ENCODE measurements around the gene REC114. TPM values are rescaled to one million over a fixed set of nuclear protein-coding genes. Genes with fewer than 3 reads are reported as not detected.
"Not testable (repeated sequence)": the region's sequence is repeated elsewhere in the genome, so short reads cannot be mapped to it uniquely, and the experiment has no call there.

REC114 gene
- polyA plus RNA-seq, 2 donors: not detected

DNA sequence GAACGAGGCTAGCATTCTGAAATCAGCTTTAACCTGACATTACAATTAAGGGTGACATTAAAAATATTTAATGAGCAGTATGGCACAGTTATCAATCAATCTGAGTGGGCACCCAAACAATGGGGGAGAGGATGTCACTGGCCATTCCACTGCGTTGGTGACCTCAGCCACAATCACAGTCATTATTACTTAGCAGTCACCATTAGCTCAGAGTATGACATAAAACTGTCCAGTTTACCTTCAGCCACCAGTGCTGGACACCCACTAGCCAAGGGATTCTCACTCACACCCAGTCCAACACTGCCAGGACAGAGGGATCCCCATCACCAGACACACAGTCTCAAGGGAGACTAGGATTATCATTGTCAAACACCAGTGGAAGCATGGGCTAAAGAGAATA, 17.5 kb upstream of the REC114 start:
- WGBS, 2 donors: 60 to 65% methylated on average over 2 of the region's 2 CpGs
- H3K27ac ChIP-seq (ENCODE audit: low read depth in 2 of 2, low read length in 1 of 2): no peak overlapping the region
- no peaks in the 10 kb centered on the region for H3K36me3 ChIP-seq (ENCODE audit: control insufficient read depth in 2 of 2, insufficient read depth in 2 of 2, low read length in 1 of 2)
- H3K9me3 ChIP-seq (ENCODE audit: control insufficient read depth in 2 of 2, insufficient read depth in 1 of 2, low read depth in 1 of 2, low read length in 1 of 2): no peaks in the 10 kb centered on the region
- H3K27me3 ChIP-seq (ENCODE audit: control insufficient read depth in 1 of 2, insufficient read depth in 2 of 2, low read length in 2 of 2): no peaks in the 10 kb centered on the region
- H3K4me3 ChIP-seq (ENCODE audit: low read depth in 1 of 2, low read length in 2 of 2): no peak overlapping the region
- H3K4me1 ChIP-seq (ENCODE audit: control insufficient read depth in 2 of 2, insufficient read depth in 2 of 2, low read length in 1 of 2): no peaks in the 10 kb centered on the region

- no peaks in the 10 kb centered on the region for H3K9me3 ChIP-seq (ENCODE audit: control insufficient read depth in 2 of 2, insufficient read depth in 1 of 2, low read depth in 1 of 2, low read length in 1 of 2)
- H3K27me3 ChIP-seq (ENCODE audit: control insufficient read depth in 1 of 2, insufficient read depth in 2 of 2, low read length in 2 of 2): no peaks in the 10 kb centered on the region
- no peak overlapping the region for H3K27ac ChIP-seq (ENCODE audit: low read depth in 2 of 2, low read length in 1 of 2)
- 49 to 54% methylated on average over 5 of the region's 5 CpGs for WGBS, 2 donors
- no peak overlapping the region for H3K4me3 ChIP-seq (ENCODE audit: low read depth in 1 of 2, low read length in 2 of 2)
- H3K36me3 ChIP-seq (ENCODE audit: control insufficient read depth in 2 of 2, insufficient read depth in 2 of 2, low read length in 1 of 2): no peaks in the 10 kb centered on the region
- no peaks in the 10 kb centered on the region for H3K4me1 ChIP-seq (ENCODE audit: control insufficient read depth in 2 of 2, insufficient read depth in 2 of 2, low read length in 1 of 2)
Measured at GRCh38 chr15:73426323-73426994, 16.5 kb upstream of the REC114 start.

GRCh38 chr15:73431329-73431728, 11.6 kb upstream of the REC114 start:
- not testable (repeated sequence) for H3K4me1 ChIP-seq (ENCODE audit: control insufficient read depth in 2 of 2, insufficient read depth in 2 of 2, low read length in 1 of 2); H3K9me3 ChIP-seq (ENCODE audit: control insufficient read depth in 2 of 2, insufficient read depth in 1 of 2, low read depth in 1 of 2, low read length in 1 of 2); H3K4me3 ChIP-seq (ENCODE audit: low read depth in 1 of 2, low read length in 2 of 2); H3K27me3 ChIP-seq (ENCODE audit: control insufficient read depth in 1 of 2, insufficient read depth in 2 of 2, low read length in 2 of 2); H3K36me3 ChIP-seq (ENCODE audit: control insufficient read depth in 2 of 2, insufficient read depth in 2 of 2, low read length in 1 of 2); H3K27ac ChIP-seq (ENCODE audit: low read depth in 2 of 2, low read length in 1 of 2)
- WGBS, 2 donors: 90 to 94% methylated on average over 7 of the region's 7 CpGs

GRCh38 chr15:73433873-73434272, 9.1 kb upstream of the REC114 start:
- no peak overlapping the region for H3K27ac ChIP-seq (ENCODE audit: low read depth in 2 of 2, low read length in 1 of 2)
- WGBS, 2 donors: 72 to 82% methylated on average over 4 of the region's 4 CpGs
- H3K9me3 ChIP-seq (ENCODE audit: control insufficient read depth in 2 of 2, insufficient read depth in 1 of 2, low read depth in 1 of 2, low read length in 1 of 2): no peaks in the 10 kb centered on the region
- no peaks in the 10 kb centered on the region for H3K4me1 ChIP-seq (ENCODE audit: control insufficient read depth in 2 of 2, insufficient read depth in 2 of 2, low read length in 1 of 2)
- no peak overlapping the region for H3K4me3 ChIP-seq (ENCODE audit: low read depth in 1 of 2, low read length in 2 of 2)
- no peaks in the 10 kb centered on the region for H3K36me3 ChIP-seq (ENCODE audit: control insufficient read depth in 2 of 2, insufficient read depth in 2 of 2, low read length in 1 of 2)
- H3K27me3 ChIP-seq (ENCODE audit: control insufficient read depth in 1 of 2, insufficient read depth in 2 of 2, low read length in 2 of 2): peaks cover 2% of the 10 kb centered on the region in 2 donors

GRCh38 chr15:73436613-73437012, 6.4 kb upstream of the REC114 start:
- WGBS, 2 donors: 75 to 81% methylated on average over 2 of the region's 2 CpGs
- Histone ChIP-seq H3K9me3 (ENCODE audit: control insufficient read depth in 2 of 2, insufficient read depth in 1 of 2, low read depth in 1 of 2, low read length in 1 of 2) (no peaks in the 10 kb centered on the region), H3K36me3 (ENCODE audit: control insufficient read depth in 2 of 2, insufficient read depth in 2 of 2, low read length in 1 of 2) (no peaks in the 10 kb centered on the region), H3K4me3 (ENCODE audit: low read depth in 1 of 2, low read length in 2 of 2) (no peak overlapping the region), H3K4me1 (ENCODE audit: control insufficient read depth in 2 of 2, insufficient read depth in 2 of 2, low read length in 1 of 2) (no peaks in the 10 kb centered on the region), H3K27me3 (ENCODE audit: control insufficient read depth in 1 of 2, insufficient read depth in 2 of 2, low read length in 2 of 2) (peaks cover 2% of the 10 kb centered on the region in 2 donors), H3K27ac (ENCODE audit: low read depth in 2 of 2, low read length in 1 of 2) (no peak overlapping the region)

DNA sequence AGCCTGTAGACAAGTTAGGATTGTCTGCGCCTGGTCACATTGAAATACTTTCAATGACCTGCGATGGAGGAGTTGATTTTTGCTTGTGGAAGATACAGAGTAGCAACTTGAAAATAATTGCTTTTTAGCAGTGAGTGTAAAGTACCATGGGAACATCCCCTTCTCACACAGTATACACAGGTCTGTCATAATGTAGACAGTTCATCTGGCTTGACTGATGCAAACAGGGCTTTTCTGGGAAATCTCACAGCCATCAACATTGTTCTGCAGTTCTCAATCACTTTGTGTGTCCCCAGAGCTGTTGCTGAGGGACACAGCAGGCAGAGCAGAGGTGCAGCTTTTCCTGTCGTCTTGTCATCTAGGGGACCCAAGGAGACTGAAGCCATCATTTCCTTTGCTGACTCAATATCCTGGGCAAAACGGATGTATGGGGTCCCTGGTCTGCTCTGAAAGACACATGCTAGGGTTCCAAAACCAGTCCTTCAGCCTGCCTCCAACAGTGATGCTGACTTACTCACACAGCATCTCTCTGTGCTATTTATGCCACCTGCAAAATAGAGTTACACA, 5.3 kb upstream of the REC114 start:
- Histone ChIP-seq H3K27ac (ENCODE audit: low read depth in 2 of 2, low read length in 1 of 2) (no peak overlapping the region), H3K9me3 (ENCODE audit: control insufficient read depth in 2 of 2, insufficient read depth in 1 of 2, low read depth in 1 of 2, low read length in 1 of 2) (no peaks in the 10 kb centered on the region), H3K4me1 (ENCODE audit: control insufficient read depth in 2 of 2, insufficient read depth in 2 of 2, low read length in 1 of 2) (no peaks in the 10 kb centered on the region), H3K4me3 (ENCODE audit: low read depth in 1 of 2, low read length in 2 of 2) (no peak overlapping the region), H3K27me3 (ENCODE audit: control insufficient read depth in 1 of 2, insufficient read depth in 2 of 2, low read length in 2 of 2) (peaks cover 2% of the 10 kb centered on the region in 2 donors), H3K36me3 (ENCODE audit: control insufficient read depth in 2 of 2, insufficient read depth in 2 of 2, low read length in 1 of 2) (no peaks in the 10 kb centered on the region)
- 55 to 59% methylated on average over 4 of the region's 4 CpGs for WGBS, 2 donors

DNA sequence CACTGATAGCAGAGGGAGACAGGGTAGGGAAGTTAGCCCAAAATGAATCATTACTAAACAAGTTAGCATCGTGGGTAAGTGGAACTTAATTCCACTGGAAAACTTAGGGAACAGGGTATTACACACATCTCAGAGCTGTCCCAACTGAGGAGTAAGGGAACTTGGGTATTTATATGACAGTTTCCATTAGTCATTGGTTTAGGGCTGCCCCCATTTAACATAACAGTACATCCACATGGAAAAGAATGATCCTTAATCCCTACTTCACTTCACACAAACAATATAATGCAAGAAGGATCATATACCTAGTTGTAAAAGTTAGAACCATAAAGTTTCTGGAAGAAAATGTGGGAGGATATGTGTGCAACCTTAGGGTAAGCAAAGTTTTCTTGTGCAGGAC, 4.3 kb upstream of the REC114 start:
- 20 to 39% methylated on average over 1 of the region's 1 CpG for WGBS, 2 donors
- no peak overlapping the region for H3K27ac ChIP-seq (ENCODE audit: low read depth in 2 of 2, low read length in 1 of 2)
- no peaks in the 10 kb centered on the region for H3K36me3 ChIP-seq (ENCODE audit: control insufficient read depth in 2 of 2, insufficient read depth in 2 of 2, low read length in 1 of 2)
- peaks cover 2% of the 10 kb centered on the region in 2 donors for H3K27me3 ChIP-seq (ENCODE audit: control insufficient read depth in 1 of 2, insufficient read depth in 2 of 2, low read length in 2 of 2)
- no peaks in the 10 kb centered on the region for H3K4me1 ChIP-seq (ENCODE audit: control insufficient read depth in 2 of 2, insufficient read depth in 2 of 2, low read length in 1 of 2)
- H3K9me3 ChIP-seq (ENCODE audit: control insufficient read depth in 2 of 2, insufficient read depth in 1 of 2, low read depth in 1 of 2, low read length in 1 of 2): no peaks in the 10 kb centered on the region
- H3K4me3 ChIP-seq (ENCODE audit: low read depth in 1 of 2, low read length in 2 of 2): no peak overlapping the region

DNA sequence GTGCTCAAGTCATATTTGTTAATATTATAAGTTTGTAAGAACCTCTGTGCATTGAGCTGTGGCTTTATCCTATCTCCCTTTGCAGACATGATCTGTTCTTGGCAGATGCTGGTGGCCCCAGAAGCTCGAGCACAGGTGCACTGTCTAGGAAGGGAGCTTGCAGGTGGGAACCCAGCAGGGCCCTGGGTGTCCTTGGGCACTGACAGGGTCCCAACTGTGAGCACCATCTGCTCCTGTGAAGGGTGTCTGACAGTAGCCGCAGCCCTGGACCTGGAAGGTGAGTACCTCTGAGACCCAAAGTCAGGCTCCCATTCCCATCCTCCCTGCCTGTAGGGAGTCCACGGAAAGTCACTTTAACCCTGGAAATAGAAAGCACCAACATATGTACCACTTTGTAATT, 2.4 kb upstream of the REC114 start:
- Histone ChIP-seq H3K27me3 (ENCODE audit: control insufficient read depth in 1 of 2, insufficient read depth in 2 of 2, low read length in 2 of 2) (peaks cover 0 to 2% of the 10 kb centered on the region in 2 donors), H3K36me3 (ENCODE audit: control insufficient read depth in 2 of 2, insufficient read depth in 2 of 2, low read length in 1 of 2) (no peaks in the 10 kb centered on the region), H3K4me3 (ENCODE audit: low read depth in 1 of 2, low read length in 2 of 2) (no peak overlapping the region), H3K27ac (ENCODE audit: low read depth in 2 of 2, low read length in 1 of 2) (no peak overlapping the region), H3K9me3 (ENCODE audit: control insufficient read depth in 2 of 2, insufficient read depth in 1 of 2, low read depth in 1 of 2, low read length in 1 of 2) (no peaks in the 10 kb centered on the region), H3K4me1 (ENCODE audit: control insufficient read depth in 2 of 2, insufficient read depth in 2 of 2, low read length in 1 of 2) (no peaks in the 10 kb centered on the region)
- 82 to 88% methylated on average over 3 of the region's 3 CpGs for WGBS, 2 donors

DNA sequence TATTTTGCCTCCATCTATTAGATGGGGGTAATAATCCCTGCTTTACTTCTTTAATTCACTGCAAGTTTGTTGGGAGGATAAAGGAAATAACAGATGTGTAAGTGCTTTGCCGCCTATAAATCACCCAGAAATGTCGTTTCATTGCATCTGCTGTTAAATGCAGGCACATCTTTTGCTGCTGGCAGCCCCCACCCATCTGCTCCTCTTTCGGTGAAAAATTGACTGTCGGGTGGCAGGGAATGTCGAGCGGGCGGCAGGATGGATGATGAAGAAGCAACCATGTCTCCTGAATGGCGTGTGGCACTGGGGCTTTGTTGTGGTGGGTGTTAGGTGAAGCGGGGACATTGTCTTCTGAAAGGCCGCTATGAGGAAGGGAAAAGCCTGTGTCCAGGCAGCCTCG, 543 bp upstream of the REC114 start:
- 88% methylated on average over 11 of the region's 11 CpGs for WGBS, 2 donors
- no peaks in the 10 kb centered on the region for H3K36me3 ChIP-seq (ENCODE audit: control insufficient read depth in 2 of 2, insufficient read depth in 2 of 2, low read length in 1 of 2)
- no peak overlapping the region for H3K27ac ChIP-seq (ENCODE audit: low read depth in 2 of 2, low read length in 1 of 2)
- no peak overlapping the region for H3K4me3 ChIP-seq (ENCODE audit: low read depth in 1 of 2, low read length in 2 of 2)
- H3K27me3 ChIP-seq (ENCODE audit: control insufficient read depth in 1 of 2, insufficient read depth in 2 of 2, low read length in 2 of 2): no peaks in the 10 kb centered on the region
- H3K4me1 ChIP-seq (ENCODE audit: control insufficient read depth in 2 of 2, insufficient read depth in 2 of 2, low read length in 1 of 2): no peaks in the 10 kb centered on the region
- H3K9me3 ChIP-seq (ENCODE audit: control insufficient read depth in 2 of 2, insufficient read depth in 1 of 2, low read depth in 1 of 2, low read length in 1 of 2): no peaks in the 10 kb centered on the region

- not testable (repeated sequence) for H3K27ac ChIP-seq (ENCODE audit: low read depth in 2 of 2, low read length in 1 of 2); H3K4me1 ChIP-seq (ENCODE audit: control insufficient read depth in 2 of 2, insufficient read depth in 2 of 2, low read length in 1 of 2); H3K27me3 ChIP-seq (ENCODE audit: control insufficient read depth in 1 of 2, insufficient read depth in 2 of 2, low read length in 2 of 2); H3K4me3 ChIP-seq (ENCODE audit: low read depth in 1 of 2, low read length in 2 of 2); H3K36me3 ChIP-seq (ENCODE audit: control insufficient read depth in 2 of 2, insufficient read depth in 2 of 2, low read length in 1 of 2); H3K9me3 ChIP-seq (ENCODE audit: control insufficient read depth in 2 of 2, insufficient read depth in 1 of 2, low read depth in 1 of 2, low read length in 1 of 2)
- WGBS, 2 donors: 93 to 94% methylated on average over 5 of the region's 5 CpGs
Measured at GRCh38 chr15:73447471-73447870, 4.5 kb downstream of the REC114 start.

Measured in esophagus (tissue), 2 donors.